Measurements from ENCODE around the gene HOXC4. TPM values are rescaled to one million over a fixed set of nuclear protein-coding genes. Genes with fewer than 3 reads are reported as not detected.

The HOXC4 gene
- total and polyA plus RNA-seq, 2 of the 8 experiments (the other 6 are each of a cell fraction or from before 2014, with no cell fraction given): not detected

DNA sequence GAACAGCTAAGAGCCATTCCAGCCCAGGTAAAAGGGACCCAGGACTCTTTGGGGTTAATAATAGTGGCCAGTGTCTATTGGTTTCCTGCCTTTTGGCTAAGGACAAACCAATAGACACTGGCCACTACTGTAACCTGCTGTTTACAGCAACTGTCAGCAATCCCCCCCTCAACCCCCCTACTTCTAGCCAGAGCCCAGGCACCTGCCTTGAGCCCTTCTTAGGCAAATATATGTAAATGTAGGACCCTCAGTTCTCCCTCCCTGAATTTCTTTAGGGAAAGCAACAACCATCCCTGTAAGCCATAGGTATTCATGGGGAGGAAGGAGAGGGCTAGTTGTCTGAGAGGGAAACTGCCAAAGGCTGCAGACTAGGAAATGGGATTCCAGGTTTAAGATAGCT lies 22.3 kb downstream of the HOXC4 start:
- Histone ChIP-seq H3K18ac (ENCODE audit: extremely low read depth, low read length) (no peak overlapping the region), H3K4me2 (ENCODE audit: insufficient read depth in 1 of 2, low read depth in 2 of 2, low read length in 2 of 2) (peak overlapping the region; percentile 11 to 44; a peak in 3 of 4 replicates), H2BK20ac (ENCODE audit: low read length) (no peak overlapping the region), H2BK5ac (ENCODE audit: low read depth, low read length) (no peak overlapping the region), H4K5ac (ENCODE audit: insufficient read length, low read depth, low read length) (no peak overlapping the region), H3K23ac (ENCODE audit: insufficient read length) (no peak overlapping the region), H2BK15ac (ENCODE audit: low read length) (no peak overlapping the region), H2BK120ac (replicated peaks; ENCODE audit: low read depth, low read length) (no peak overlapping the region), H4K8ac (ENCODE audit: extremely low read depth, insufficient read depth, low read length) (no peak overlapping the region), H4K91ac (replicated peaks; ENCODE audit: insufficient read length, low read length) (no peak overlapping the region), H3K4me1 (replicated peaks in 1 of 4; ENCODE audit: control insufficient read depth in 3 of 4, insufficient read depth in 4 of 4, low read length in 3 of 4) (peaks cover 6 to 13% (median 8%) of the 10 kb centered on the region in 4 experiments), H2AK5ac (ENCODE audit: low read depth, low read length) (no peak overlapping the region), H3K4ac (replicated peaks; ENCODE audit: insufficient read length, low read depth, low read length) (no peak overlapping the region), H3K56ac (replicated peaks; ENCODE audit: insufficient read length, low read depth, low read length) (no peak overlapping the region), H2BK12ac (ENCODE audit: low read depth, low read length) (no peak overlapping the region; the same call in 1 of the 2 replicates), H3K79me1 (ENCODE audit: low read depth, low read length) (no peaks in the 10 kb centered on the region), H3K79me2 (ENCODE audit: control insufficient read depth in 1 of 2, insufficient read depth in 2 of 2, low read length in 2 of 2) (no peaks in the 10 kb centered on the region), H3K23me2 (ENCODE audit: low read depth, low read length) (no peaks in the 10 kb centered on the region), H3K27ac (ENCODE audit: low read depth, low read length) (no peak overlapping the region), H3K14ac (ENCODE audit: insufficient read length) (no peak overlapping the region), H3K4me3 (ENCODE audit: extremely low read depth in 1 of 4, insufficient read depth in 2 of 4, low read depth in 3 of 4, low read length in 4 of 4) (peak overlapping the region in 1 of 4 experiments; percentile 25; a peak in 2 of 8 replicates), H3K9ac (replicated peaks in 1 of 4; ENCODE audit: extremely low read depth in 1 of 4, low read depth in 3 of 4, low read length in 3 of 4) (no peak overlapping the region), H2AFZ (ENCODE audit: low read length) (no peak overlapping the region), H4K20me1 (replicated peaks in 1 of 2; ENCODE audit: control insufficient read depth in 1 of 2, insufficient read depth in 2 of 2, low read length in 2 of 2) (no peaks in the 10 kb centered on the region), H3K36me3 (ENCODE audit: control insufficient read depth in 2 of 4, insufficient read depth in 4 of 4, low read length in 3 of 4) (no peaks in the 10 kb centered on the region), H3K9me3 (ENCODE audit: insufficient read depth in 2 of 2, low read depth in 1 of 2, low read length in 1 of 2) (no peaks in the 10 kb centered on the region), H3K27me3 (replicated peaks in 1 of 4; ENCODE audit: control insufficient read depth in 3 of 4, extremely low read depth in 1 of 4, insufficient read depth in 3 of 4, low read length in 3 of 4) (peaks cover 36 to 65% (median 52%) of the 10 kb centered on the region in 4 experiments)
- peak; percentile 48 to 56 for DNase-seq (ENCODE audit: low read depth in 1 of 2, low spot score in 2 of 2)
- FAIRE-seq: peak; percentile 73
- ChIA-PET POLR2A (ENCODE audit: partially characterized antibody) (interaction anchor here (1.8 kb wide), 1 partner anchor 46 kb away, joined by 3 read pairs; no protein-coding TSS in a partner anchor), CTCF (ENCODE audit: partially characterized antibody) (interaction anchor here (0.8 to 1.6 kb wide), 7 partner anchors 15 to 132 kb away, joined by 3 to 6 read pairs (median 3); no protein-coding TSS in a partner anchor)
- 0 out of 2 replicates have a peak, but pooled peaks have one; percentile 29 for TF ChIP-seq SUZ12 (IDR thresholded peaks at IDR 0.05; ENCODE audit: low read length)
- TF ChIP-seq TEAD4 (IDR thresholded peaks at IDR 0.05; ENCODE audit: low read depth, low read length): 0 out of 2 replicates have a peak, but pooled peaks have one; percentile 26
- TF ChIP-seq RAD21 (IDR thresholded peaks at IDR 0.05 in 1 of 2, conservative IDR thresholded peaks at IDR 0.05 in 1 of 2; ENCODE audit: low read depth in 2 of 2, low read length in 2 of 2): no peak
- TF ChIP-seq EP300 (IDR thresholded peaks at IDR 0.05; ENCODE audit: borderline replicate concordance in 1 of 2, low read depth in 2 of 2, low read length in 2 of 2): 0 out of 3 replicates have a peak, but pooled peaks of 1 of the 2 experiments have one; percentile 42
- peak; percentile 73; the same call in 1 of the 2 replicates for TF ChIP-seq SP1 (IDR thresholded peaks at IDR 0.05; ENCODE audit: low read depth, low read length)
- TF ChIP-seq SIN3A (conservative IDR thresholded peaks at IDR 0.05 in 1 of 2, IDR thresholded peaks at IDR 0.05 in 1 of 2; ENCODE audit: low read depth in 1 of 2, low read length in 2 of 2): peak in 1 of 2 experiments; percentile 60; a peak in 1 of 4 replicates
- TF ChIP-seq TCF12 (IDR thresholded peaks at IDR 0.05; ENCODE audit: low read depth, low read length): peak; percentile 95
- TF ChIP-seq YY1 (IDR thresholded peaks at IDR 0.05; ENCODE audit: low read depth, low read length): peak; percentile 48; the same call in 1 of the 2 replicates
- TF ChIP-seq CREB1 (IDR thresholded peaks at IDR 0.05): peak; percentile 23; the same call in 1 of the 2 replicates
- no peak for TF ChIP-seq KDM5A (IDR thresholded peaks at IDR 0.05; ENCODE audit: low read length)
- peak; percentile 75; the same call in 1 of the 2 replicates for TF ChIP-seq POU5F1 (IDR thresholded peaks at IDR 0.05; ENCODE audit: low read depth, low read length)
- TF ChIP-seq MAFK (IDR thresholded peaks at IDR 0.05; ENCODE audit: low read depth, low read length): no peak

All from H1 (cell line).